ENCODE data around the gene CCDC69. TPM values are rescaled to one million over a fixed set of nuclear protein-coding genes. Genes with fewer than 3 reads are reported as not detected.

The CCDC69 gene
- total RNA-seq, 2 experiments from 2014 or later: 33.0 to 34.5 TPM

DNA sequence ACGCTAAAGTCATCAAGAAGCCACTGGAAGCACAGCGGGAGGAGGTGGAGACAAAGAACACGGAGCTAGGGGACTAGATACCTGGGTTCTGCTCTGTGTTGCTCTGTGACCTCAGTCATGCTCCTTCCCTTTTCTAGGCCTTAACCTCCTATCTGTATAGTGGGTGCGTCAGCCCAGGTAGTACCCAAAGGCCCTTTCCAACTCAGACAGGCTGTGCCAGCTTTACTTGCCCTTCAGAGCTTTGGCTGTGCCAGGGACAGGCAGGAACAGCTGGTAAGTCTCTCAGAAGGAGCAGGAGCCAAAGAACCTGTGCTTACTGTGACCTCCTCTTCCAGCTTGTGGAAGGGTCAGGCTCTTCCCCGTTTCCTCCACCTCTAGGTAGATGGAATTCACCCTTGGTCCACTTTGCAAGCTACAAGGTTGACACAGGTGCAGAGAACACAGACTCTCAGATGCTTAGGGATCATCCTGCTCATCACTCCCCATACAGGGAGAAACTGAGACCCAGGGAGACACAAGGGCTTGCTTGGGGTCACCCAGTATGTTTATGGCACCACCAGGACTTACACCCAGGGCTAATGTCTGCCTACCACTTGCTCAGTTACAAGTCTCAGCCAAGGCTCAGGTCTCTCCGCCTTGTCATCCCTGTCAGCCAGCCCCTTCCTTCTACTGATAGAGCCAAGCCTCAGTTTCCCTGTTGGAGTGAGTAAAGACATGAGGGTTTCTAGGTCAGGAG lies 1.7 kb downstream of the CCDC69 start:
- H3K4me1 Mint-ChIP-seq (ENCODE audit: low read depth): peaks cover 70% of the 10 kb centered on the region
- no peaks in the 10 kb centered on the region for H3K27me3 Mint-ChIP-seq
- H3K36me3 Mint-ChIP-seq (ENCODE audit: low read depth): peaks cover 35% of the 10 kb centered on the region
- intact Hi-C loops (cut with micrococcal nuclease): no loop called here
- ATAC-seq (peak; percentile 29), DNase-seq (peak; percentile 25)
- no peak for TF ChIP-seq CTCF (IDR thresholded peaks at IDR 0.05)
- H3K9me3 Mint-ChIP-seq: no peaks in the 10 kb centered on the region
- POLR2A ChIA-PET: interaction anchor here (0.8 to 4.6 kb wide), 5 partner anchors 9 to 444 kb away, joined by 3 to 85 read pairs (median 3); partner anchors contain the start of gene SMIM3
- CTCF ChIA-PET: interaction anchor here (0.9 to 10.9 kb wide), 5 partner anchors 9 to 96 kb away, joined by 4 to 83 read pairs (median 17); no protein-coding TSS in a partner anchor
- H3K4me3 Mint-ChIP-seq: peak overlapping the region; percentile 92
- H3K27ac Mint-ChIP-seq: peak overlapping the region; percentile 94

DNA sequence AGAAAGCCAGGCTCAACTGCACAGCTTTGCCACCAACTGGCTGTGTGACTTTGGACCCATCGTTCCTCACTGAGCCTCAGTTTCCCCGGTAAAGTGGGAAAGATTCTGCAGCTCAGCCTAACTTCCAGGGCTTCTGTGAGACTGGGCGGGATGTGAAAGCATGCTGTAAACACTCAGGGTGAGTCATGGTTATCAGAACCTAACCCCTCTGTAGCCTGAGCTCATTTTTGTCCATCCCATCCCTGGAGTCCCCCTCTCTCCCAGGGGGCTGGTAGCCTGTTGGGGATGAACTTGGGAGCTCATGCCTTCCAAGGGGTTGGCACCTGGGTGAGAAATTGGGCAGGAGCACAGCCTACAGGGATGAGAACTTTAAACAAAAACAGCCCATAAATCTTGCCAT lies 2.3 kb downstream of the CCDC69 start:
- CTCF ChIA-PET: interaction anchor here (0.6 to 10.9 kb wide), 6 partner anchors 8 to 96 kb away, joined by 3 to 83 read pairs (median 6); no protein-coding TSS in a partner anchor
- Mint-ChIP-seq H3K27me3 (no peaks in the 10 kb centered on the region), H3K4me1 (ENCODE audit: low read depth) (peaks cover 75% of the 10 kb centered on the region), H3K27ac (peak overlapping the region; percentile 94), H3K4me3 (peak overlapping the region; percentile 92), H3K9me3 (no peaks in the 10 kb centered on the region), H3K36me3 (ENCODE audit: low read depth) (peaks cover 40% of the 10 kb centered on the region)
- no peak for TF ChIP-seq CTCF (IDR thresholded peaks at IDR 0.05)
- DNase-seq: peak; percentile 39
- intact Hi-C loops (cut with micrococcal nuclease): no loop called here
- POLR2A ChIA-PET: interaction anchor here (0.6 to 4.6 kb wide), 4 partner anchors 9 to 21 kb away, joined by 3 to 85 read pairs (median 4); no protein-coding TSS in a partner anchor
- ATAC-seq: peak; percentile 38

DNA sequence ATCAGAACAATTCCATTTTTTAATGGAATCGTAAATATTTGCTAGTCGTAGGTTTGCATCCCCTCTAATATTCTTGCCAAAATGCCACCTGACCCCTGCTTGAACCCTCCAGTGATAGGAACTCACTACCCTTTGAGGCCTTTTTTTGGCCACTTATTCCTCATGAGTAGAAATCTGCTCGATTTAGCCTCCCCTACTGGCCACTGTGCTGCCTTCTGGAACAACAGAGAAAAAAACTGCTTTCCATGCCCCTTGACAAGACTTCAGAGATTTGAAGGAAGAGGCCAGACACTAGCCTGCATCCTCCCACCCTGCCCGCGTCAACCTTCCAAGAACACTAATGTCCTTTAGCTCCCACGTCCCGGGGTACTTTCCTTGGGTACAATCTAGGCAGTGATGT lies 4.1 kb downstream of the CCDC69 start:
- intact Hi-C loops (cut with micrococcal nuclease): no loop called here
- DNase-seq (no peak), ATAC-seq (no peak)
- no peaks in the 10 kb centered on the region for H3K9me3 Mint-ChIP-seq
- H3K4me3 Mint-ChIP-seq: no peak overlapping the region
- H3K36me3 Mint-ChIP-seq (ENCODE audit: low read depth): peaks cover 53% of the 10 kb centered on the region
- ChIA-PET POLR2A (interaction anchor here (1.7 to 4.6 kb wide), 2 partner anchors 7 to 11 kb away, joined by 5 to 85 read pairs; no protein-coding TSS in a partner anchor), CTCF (interaction anchor here (1.0 to 10.9 kb wide), 2 partner anchors 9 to 20 kb away, joined by 3 to 83 read pairs; no protein-coding TSS in a partner anchor)
- H3K27ac Mint-ChIP-seq: peak overlapping the region; percentile 94
- TF ChIP-seq CTCF (IDR thresholded peaks at IDR 0.05): no peak
- peaks cover 80% of the 10 kb centered on the region for H3K4me1 Mint-ChIP-seq (ENCODE audit: low read depth)
- no peaks in the 10 kb centered on the region for H3K27me3 Mint-ChIP-seq

DNA sequence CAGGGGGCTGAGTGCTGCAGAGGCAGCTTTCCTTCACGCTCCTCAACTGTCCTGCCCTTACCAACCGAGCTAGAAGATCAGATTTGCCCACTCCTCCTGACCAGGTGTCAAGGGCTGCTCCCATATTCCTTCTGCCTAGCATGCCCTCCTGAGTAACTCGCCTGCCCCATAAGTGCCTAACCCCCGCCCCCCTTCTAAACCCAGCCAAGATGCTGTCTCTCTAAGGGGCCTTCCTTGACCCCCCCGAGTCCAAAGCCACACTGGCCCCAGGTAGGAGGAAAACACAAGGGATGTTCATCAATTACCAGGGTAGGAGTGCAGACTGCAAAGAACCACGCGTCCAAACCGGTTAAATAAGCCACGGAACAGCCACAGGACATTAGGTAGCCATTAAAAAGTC lies 4.8 kb downstream of the CCDC69 start:
- no peak for TF ChIP-seq CTCF (IDR thresholded peaks at IDR 0.05)
- intact Hi-C loops (cut with micrococcal nuclease): no loop called here
- Mint-ChIP-seq H3K36me3 (ENCODE audit: low read depth) (peaks cover 58% of the 10 kb centered on the region), H3K27me3 (no peaks in the 10 kb centered on the region), H3K4me3 (no peak overlapping the region), H3K9me3 (no peaks in the 10 kb centered on the region), H3K4me1 (ENCODE audit: low read depth) (peaks cover 81% of the 10 kb centered on the region), H3K27ac (peak overlapping the region; percentile 73)
- ChIA-PET POLR2A (interaction anchor here (1.2 kb wide), 1 partner anchor 21 kb away, joined by 3 read pairs; no protein-coding TSS in a partner anchor), CTCF (interaction anchor here (1.0 to 10.9 kb wide), 2 partner anchors 9 to 20 kb away, joined by 3 to 83 read pairs; no protein-coding TSS in a partner anchor)
- no peak for ATAC-seq
- no peak for DNase-seq

DNA sequence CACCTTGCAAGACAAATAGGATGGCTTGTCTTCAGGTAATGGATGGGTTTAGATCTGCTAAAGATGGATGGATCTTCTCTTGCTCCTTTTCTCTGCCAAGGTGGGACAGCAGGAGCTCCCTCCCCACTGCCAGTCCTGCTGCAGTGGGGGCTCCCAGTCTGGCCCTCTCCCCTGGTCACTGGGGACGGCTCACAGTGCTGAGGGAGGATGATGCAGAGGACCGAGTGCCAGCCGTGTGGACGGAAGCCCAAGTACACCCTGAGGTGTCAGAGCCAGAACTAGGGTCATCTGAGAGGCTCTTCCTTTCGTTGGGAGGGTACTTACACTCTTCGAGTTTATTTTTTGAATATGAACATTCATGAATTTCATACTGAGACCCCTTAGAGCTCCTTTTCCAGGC lies 5.7 kb downstream of the CCDC69 start:
- DNase-seq (no peak), ATAC-seq (no peak)
- H3K4me3 Mint-ChIP-seq: no peak overlapping the region
- H3K27me3 Mint-ChIP-seq: no peaks in the 10 kb centered on the region
- H3K27ac Mint-ChIP-seq: peak overlapping the region; percentile 73
- no peaks in the 10 kb centered on the region for H3K9me3 Mint-ChIP-seq
- peaks cover 85% of the 10 kb centered on the region for H3K4me1 Mint-ChIP-seq (ENCODE audit: low read depth)
- no peak for TF ChIP-seq CTCF (IDR thresholded peaks at IDR 0.05)
- ChIA-PET POLR2A (interaction anchor here (0.7 to 1.2 kb wide), 2 partner anchors 22 to 444 kb away, joined by 3 read pairs; no protein-coding TSS in a partner anchor), CTCF (interaction anchor here (1.3 to 10.9 kb wide), 3 partner anchors 21 to 92 kb away, joined by 3 to 83 read pairs (median 6); no protein-coding TSS in a partner anchor)
- intact Hi-C loops (cut with micrococcal nuclease): no loop called here
- peaks cover 59% of the 10 kb centered on the region for H3K36me3 Mint-ChIP-seq (ENCODE audit: low read depth)

Measured in activated CD8-positive, alpha-beta T cell treated with anti-CD3 and anti-CD28 coated beads for 36 hours (primary cell).